IPS-15b (cell line): ENCODE results near the gene OLIG3.

Source experiments
- H3K27me3 ChIP-seq: one replicate; pipeline ENCODE4 v1.6.1; 2013; ENCODE audit warnings: low read length; ENCODE audit not compliant: control insufficient read depth, insufficient read depth
- H3K36me3 ChIP-seq: one replicate; pipeline ENCODE4 v1.6.1; 2013; ENCODE audit warnings: low read length; ENCODE audit not compliant: control insufficient read depth, insufficient read depth
- H3K4me1 ChIP-seq: one replicate; pipeline ENCODE4 v1.6.1; 2013; ENCODE audit warnings: mild to moderate bottlenecking, low read length; ENCODE audit not compliant: control insufficient read depth, insufficient read depth
- H3K4me3 ChIP-seq: one replicate; pipeline ENCODE4 v1.5.1; 2013; ENCODE audit warnings: low read depth, low read length
- H3K9ac ChIP-seq: one replicate; pipeline ENCODE4 v1.6.1; 2013; ENCODE audit warnings: low read depth, mild to moderate bottlenecking, low read length
- H3K9me3 ChIP-seq: one replicate; pipeline ENCODE4 v1.6.1; 2013; ENCODE audit warnings: mild to moderate bottlenecking, low read length; ENCODE audit not compliant: control insufficient read depth, insufficient read depth

OLIG3 gene

DNA sequence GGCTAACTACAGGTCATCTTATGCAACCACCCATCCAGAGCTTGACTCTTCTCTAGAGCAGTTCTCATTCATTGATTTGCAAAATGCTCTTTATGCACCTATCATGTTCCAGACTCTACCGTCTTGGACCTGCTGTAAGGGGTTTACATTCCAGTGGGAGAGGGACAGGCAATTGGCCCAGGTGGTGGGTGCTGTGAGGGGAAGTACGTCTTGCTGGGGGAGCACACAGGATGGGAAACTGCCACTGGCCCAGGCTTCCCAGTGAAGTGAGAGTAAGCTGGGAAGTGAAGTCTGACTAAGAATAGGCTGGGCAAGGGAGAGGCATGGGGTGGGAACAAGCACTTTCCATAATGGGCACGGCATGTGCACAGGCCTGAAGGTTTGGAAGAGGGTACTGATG, 13.8 kb downstream of the OLIG3 start:
- no peaks in the 10 kb centered on the region for H3K4me1 ChIP-seq
- no peaks in the 10 kb centered on the region for H3K9me3 ChIP-seq
- no peaks in the 10 kb centered on the region for H3K36me3 ChIP-seq
- no peak overlapping the region for H3K4me3 ChIP-seq
- peaks cover 20% of the 10 kb centered on the region for H3K27me3 ChIP-seq
- no peak overlapping the region for H3K9ac ChIP-seq

GRCh38 chr6:137475103-137475502, 19.1 kb downstream of the OLIG3 start:
- Histone ChIP-seq H3K36me3 (no peaks in the 10 kb centered on the region), H3K4me3 (no peak overlapping the region), H3K9me3 (no peaks in the 10 kb centered on the region), H3K9ac (no peak overlapping the region), H3K27me3 (peaks cover 2% of the 10 kb centered on the region), H3K4me1 (peaks cover 14% of the 10 kb centered on the region)

DNA sequence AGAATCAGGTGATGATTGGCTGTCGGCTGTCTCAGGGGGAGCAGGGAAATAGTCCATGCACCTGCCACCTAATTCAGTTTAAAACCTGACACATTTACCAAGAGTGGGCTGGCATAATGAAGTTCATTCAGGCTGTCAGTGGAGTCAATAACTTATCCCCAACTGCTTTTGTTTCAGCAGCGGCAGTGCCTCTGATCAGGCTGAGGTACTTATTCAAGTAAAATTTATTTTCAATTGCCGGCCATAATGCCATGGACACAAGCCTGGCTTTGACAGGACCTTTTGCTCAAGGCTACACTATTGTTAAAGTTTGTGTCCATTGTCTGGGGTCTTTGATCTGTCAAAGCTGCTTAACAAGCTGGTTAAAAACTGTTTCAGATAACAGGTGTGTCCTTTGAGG, 20.6 kb downstream of the OLIG3 start:
- peaks cover 14% of the 10 kb centered on the region for H3K4me1 ChIP-seq
- no peaks in the 10 kb centered on the region for H3K36me3 ChIP-seq
- no peaks in the 10 kb centered on the region for H3K9me3 ChIP-seq
- H3K27me3 ChIP-seq: peaks cover 2% of the 10 kb centered on the region
- H3K4me3 ChIP-seq: no peak overlapping the region
- no peak overlapping the region for H3K9ac ChIP-seq

DNA sequence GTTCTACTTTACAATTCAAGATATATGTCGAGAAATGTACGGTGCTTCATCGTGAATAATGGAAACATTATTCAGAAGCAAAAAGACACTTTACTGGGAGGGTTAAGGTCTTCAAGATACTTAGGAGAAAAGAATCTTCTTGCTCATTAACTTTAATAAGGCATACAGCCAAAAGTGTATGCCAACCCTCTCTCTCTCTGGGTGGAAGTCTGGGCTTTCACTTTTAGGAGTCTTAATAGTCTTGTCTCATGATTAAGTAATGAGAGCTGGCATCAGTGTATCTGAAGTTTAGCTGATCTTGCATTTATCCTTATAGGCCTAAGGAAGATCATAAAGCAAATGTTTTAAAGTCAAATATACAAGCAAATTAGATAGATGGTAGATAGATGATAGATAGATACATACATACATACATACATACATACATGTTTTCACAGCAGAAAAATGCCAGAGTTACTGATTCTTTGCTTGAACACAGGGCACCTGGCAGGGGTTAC, 21.5 kb downstream of the OLIG3 start:
- Histone ChIP-seq H3K9ac (no peak overlapping the region), H3K27me3 (peaks cover 2% of the 10 kb centered on the region), H3K9me3 (no peaks in the 10 kb centered on the region), H3K4me3 (no peak overlapping the region), H3K4me1 (peaks cover 14% of the 10 kb centered on the region), H3K36me3 (no peaks in the 10 kb centered on the region)

DNA sequence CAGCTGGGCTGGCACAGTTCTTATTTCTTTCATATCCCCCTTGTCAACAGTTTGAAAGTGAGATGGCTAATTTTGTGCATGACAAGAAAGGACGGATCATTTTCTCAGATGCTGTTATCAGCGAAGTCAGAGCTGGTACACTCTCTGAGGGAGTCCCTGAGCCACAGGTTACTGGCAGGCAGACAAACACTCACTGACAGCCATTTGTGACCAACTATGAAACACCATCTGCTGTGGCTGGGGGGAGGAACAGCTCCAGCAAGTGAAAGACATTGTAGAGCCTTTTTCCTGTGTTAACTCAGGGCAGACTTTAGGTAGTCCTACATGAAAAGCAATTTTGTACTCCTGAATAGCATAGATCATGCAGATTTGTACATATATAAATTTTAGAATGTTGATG, 22.2 kb downstream of the OLIG3 start:
- H3K27me3 ChIP-seq: no peaks in the 10 kb centered on the region
- peaks cover 14% of the 10 kb centered on the region for H3K4me1 ChIP-seq
- no peaks in the 10 kb centered on the region for H3K36me3 ChIP-seq
- no peak overlapping the region for H3K9ac ChIP-seq
- no peak overlapping the region for H3K4me3 ChIP-seq
- no peaks in the 10 kb centered on the region for H3K9me3 ChIP-seq

GRCh38 chr6:137471497-137471896, 22.7 kb downstream of the OLIG3 start:
- Histone ChIP-seq H3K4me3 (no peak overlapping the region), H3K4me1 (peaks cover 14% of the 10 kb centered on the region), H3K36me3 (no peaks in the 10 kb centered on the region), H3K9me3 (no peaks in the 10 kb centered on the region), H3K9ac (no peak overlapping the region), H3K27me3 (no peaks in the 10 kb centered on the region)

DNA sequence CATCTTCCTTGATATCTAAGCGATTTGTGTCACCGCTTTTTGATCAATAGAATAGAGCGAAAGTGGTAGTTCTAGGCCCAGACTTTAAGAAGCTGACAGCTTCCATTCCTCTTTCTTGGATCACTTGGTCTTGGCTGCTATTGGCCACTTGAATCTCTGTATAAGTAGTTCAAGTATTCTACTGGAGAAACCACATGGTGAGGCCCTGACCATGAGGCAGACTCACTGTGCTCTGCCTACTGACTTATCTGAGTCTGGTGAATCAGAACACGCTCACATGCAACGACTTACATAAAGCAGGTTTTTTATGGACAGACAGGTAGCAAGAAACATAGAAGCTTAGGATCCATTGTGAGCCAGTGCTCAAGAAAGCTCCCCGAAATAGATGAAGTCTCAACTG, 27.0 kb downstream of the OLIG3 start:
- Histone ChIP-seq H3K36me3 (no peaks in the 10 kb centered on the region), H3K27me3 (no peaks in the 10 kb centered on the region), H3K9me3 (no peaks in the 10 kb centered on the region), H3K9ac (no peak overlapping the region), H3K4me3 (no peak overlapping the region), H3K4me1 (no peaks in the 10 kb centered on the region)

DNA sequence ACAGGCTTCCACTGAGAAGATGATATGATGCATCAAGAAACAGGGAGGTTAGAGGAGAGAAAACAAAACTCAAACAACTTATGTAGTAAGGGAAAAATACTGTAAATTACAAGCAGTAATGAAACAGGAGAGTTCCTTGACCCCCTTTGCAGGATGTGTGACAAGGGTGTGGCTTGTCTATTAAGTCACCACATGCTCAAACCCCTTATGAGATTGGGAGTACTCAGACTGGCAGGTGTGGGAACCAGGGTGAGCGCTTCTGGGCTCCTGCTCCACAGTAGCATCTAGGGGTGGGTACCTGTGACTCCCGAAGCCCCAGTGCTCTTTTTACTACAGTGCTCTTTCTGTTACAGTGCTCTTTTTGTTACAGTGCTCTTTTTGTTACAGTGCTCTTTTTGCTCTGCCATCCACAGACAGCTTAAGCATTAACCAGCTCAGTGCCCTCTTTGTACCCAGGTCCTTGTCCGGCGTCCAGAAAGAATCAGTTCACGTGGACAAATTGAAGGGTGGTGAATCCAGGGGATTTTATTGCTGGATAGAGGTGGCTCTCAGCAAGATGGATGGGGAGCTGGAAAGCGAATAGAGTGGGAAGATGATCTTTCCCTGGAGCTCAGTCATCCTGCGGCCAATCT, 28.7 kb downstream of the OLIG3 start:
- H3K27me3 ChIP-seq: no peaks in the 10 kb centered on the region
- H3K4me1 ChIP-seq: no peaks in the 10 kb centered on the region
- no peaks in the 10 kb centered on the region for H3K9me3 ChIP-seq
- H3K36me3 ChIP-seq: no peaks in the 10 kb centered on the region
- H3K4me3 ChIP-seq: no peak overlapping the region
- no peak overlapping the region for H3K9ac ChIP-seq

DNA sequence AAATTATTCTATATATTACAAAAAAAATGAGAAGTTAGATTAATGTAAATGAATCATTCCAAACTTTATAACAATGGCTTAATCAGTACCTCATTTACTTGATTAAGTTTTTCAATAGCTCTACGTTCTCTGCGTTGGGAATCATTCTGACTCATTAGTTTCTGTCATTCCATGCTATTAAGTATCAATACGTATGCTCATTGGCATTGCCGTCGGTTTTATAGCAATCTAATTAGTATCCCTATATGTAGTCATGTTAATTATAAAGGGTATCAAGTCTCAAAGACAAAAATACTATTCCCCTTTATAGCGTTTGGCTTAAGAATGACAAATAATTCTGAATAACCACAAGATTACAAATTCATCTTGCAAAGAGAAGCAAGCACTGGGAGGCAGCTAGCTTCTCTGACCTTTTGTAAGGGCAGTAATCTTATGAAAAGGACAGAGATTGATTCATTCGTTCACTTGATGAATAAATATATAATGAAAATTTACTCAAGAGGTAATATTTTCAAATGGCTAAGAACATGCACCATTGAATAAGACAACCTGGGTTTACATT, 41.8 kb downstream of the OLIG3 start:
- no peaks in the 10 kb centered on the region for H3K4me1 ChIP-seq
- H3K4me3 ChIP-seq: no peak overlapping the region
- H3K9ac ChIP-seq: no peak overlapping the region
- H3K36me3 ChIP-seq: no peaks in the 10 kb centered on the region
- H3K9me3 ChIP-seq: no peaks in the 10 kb centered on the region
- H3K27me3 ChIP-seq: no peaks in the 10 kb centered on the region

- Histone ChIP-seq H3K9me3 (no peaks in the 10 kb centered on the region), H3K4me1 (no peaks in the 10 kb centered on the region), H3K4me3 (no peak overlapping the region), H3K27me3 (no peaks in the 10 kb centered on the region), H3K36me3 (no peaks in the 10 kb centered on the region), H3K9ac (no peak overlapping the region)
Measured at GRCh38 chr6:137443901-137444300, 50.3 kb downstream of the OLIG3 start.
